ENCODE data around the gene CDK2AP2.
"Not testable (repeated sequence)": the region's sequence is repeated elsewhere in the genome, so short reads cannot be mapped to it uniquely, and the experiment has no call there.

CDK2AP2 gene

GRCh38 chr11:67489885-67490726, 17.9 kb downstream of the CDK2AP2 start:
- no peak for DNase-seq

DNA sequence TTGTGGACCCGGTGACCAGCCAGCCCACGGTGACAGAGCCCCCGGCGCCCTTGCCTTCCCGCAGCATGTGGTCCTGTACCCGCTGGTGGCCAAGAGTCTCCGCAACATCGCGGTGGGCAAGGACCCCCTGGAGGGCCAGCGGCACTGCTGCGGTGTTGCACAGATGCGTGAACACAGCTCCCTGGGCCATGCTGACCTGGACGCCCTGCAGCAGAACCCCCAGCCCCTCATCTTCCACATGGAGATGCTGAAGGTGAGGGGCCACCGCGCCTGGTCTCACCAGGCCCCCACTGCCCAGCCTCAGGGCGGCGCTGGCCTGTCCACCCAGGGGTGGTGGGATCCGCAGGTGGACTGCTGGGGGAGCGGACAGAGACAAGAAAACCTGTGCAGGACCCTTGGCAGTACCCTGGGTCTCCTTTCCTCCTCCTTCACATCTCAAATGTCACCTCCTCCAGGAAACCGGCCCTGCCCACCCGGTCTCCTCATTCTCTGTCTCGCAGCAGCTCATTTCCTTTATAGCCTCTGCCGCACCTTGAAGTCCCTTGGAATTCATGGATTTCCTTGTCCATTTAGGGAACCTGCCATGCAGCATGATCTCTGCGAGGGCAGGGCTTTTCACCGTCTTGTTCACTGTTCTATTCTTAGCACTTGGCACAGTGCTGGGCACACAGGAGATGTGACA, 18.6 kb downstream of the CDK2AP2 start:
- no peak for DNase-seq

- no peak for DNase-seq
Measured at GRCh38 chr11:67486481-67487195, 21.3 kb downstream of the CDK2AP2 start.

GRCh38 chr11:67485873-67486361, 22.0 kb downstream of the CDK2AP2 start:
- not testable (repeated sequence) for DNase-seq

GRCh38 chr11:67484847-67485311, 23.1 kb downstream of the CDK2AP2 start:
- peak; percentile 55 for DNase-seq

DNA sequence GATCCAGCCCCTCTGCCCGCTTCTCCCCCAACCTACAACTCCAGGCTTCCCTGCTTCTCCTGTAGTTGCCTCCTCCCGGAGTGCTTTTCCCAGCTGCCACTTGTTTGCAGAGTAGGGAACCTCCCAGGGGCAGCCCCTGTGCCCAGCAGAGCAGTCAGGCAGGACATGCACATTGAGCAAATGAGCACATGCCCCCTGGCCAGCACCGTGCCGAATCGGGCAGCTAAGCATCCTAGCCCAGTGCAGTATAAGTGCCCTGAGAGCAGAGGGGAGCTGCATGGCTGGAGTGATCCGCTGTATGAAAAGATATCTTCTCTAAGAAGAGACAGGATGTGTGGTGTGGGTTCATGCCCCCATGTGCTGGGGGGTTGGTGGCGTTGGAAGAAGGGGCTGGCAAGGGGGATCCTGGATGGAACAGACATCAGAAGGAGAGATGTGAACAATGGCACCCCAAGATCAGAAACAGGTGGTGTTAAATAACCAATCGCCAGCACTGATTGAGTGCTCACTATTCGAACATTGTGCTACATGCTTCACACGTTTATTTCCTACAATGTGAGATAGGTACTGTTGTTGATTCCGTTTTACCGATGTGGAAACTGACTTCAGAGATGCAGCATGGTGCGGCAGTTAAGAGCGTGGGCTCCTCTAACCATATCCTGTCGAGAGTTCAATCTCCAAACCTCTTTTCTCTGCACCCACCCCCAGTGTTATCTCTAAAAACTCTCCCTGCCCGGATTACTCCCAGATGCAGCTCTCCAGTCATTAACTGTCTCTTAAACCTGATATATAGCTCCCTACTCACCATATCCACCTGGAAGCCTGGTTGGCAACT, 23.9 kb downstream of the CDK2AP2 start:
- DNase-seq, result peak; percentile 34

DNA sequence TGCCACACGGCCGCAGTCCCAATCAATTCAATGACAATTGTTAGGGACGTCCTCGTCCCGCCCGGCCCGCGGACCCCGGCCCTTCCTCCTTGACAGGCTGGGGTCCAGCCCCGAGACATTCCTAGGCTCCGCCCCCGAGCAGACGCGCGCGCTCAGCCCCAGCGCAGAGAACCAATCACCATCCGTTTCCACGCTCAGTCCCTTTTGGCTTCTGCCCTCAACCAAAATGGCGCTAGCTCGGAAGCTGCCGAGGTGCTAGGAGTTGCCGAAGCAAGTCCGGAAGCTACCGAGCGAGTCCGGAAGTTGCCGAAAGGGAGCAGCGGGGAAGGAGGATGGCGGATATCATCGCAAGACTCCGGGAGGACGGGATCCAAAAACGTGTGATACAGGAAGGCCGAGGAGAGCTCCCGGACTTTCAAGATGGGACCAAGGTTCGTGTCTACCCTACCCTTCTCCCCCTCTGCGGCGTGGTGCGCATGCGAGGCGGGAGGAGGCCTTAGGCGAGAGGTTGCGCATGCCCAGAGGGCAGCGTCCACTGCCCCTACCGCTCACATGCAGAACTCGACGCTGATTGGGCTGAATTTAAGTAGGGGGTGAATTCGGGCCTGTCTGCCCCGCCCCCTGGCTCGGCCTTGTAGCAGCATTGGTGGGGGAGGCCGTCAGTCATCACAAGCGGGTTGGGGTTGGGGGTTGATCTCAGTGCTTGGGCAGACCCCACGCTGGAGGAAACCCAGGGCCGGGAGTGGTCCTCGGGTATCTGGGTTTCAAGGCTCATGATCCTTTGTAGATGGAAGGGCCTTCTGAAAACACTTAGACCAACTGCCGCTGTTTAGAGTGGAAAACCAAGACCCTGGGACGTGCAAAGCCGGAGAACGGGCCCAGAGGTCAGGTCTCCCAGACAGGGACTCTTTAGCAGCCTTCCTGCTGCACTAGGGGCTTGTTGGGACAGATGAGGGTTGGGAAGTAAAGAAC, 24.8 kb downstream of the CDK2AP2 start, which contains the start of gene AIP:
AIP (plus strand) TSS at position 200 of the 972 bp plus-strand sequence; CDS start at position 333, 133 bp downstream.
- peak; percentile 98 for DNase-seq

GRCh38 chr11:67482275-67482826, 25.6 kb downstream of the CDK2AP2 start:
- DNase-seq, result no peak

- not testable (repeated sequence) for DNase-seq
Measured at GRCh38 chr11:67477344-67478050, 30.5 kb downstream of the CDK2AP2 start.

DNA sequence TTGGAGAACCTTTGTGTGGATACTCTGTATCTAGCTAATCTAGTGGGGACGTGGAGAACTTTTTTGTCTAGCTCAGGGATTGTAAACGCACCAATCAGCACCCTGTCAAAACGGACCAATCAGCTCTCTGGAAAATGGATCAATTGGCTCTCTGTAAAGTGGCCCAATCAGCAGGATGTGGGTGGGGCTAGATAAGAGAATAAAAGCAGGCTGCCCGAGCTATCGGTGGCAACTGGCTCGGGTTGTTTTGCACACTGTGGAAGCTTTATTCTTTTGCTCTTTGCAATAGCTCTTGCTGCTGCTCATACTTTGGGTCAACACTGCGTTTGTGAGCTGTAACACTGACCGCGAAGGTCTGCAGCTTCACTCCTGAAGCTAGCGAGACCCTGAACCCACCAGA, 31.3 kb downstream of the CDK2AP2 start:
- not testable (repeated sequence) for DNase-seq

DNA sequence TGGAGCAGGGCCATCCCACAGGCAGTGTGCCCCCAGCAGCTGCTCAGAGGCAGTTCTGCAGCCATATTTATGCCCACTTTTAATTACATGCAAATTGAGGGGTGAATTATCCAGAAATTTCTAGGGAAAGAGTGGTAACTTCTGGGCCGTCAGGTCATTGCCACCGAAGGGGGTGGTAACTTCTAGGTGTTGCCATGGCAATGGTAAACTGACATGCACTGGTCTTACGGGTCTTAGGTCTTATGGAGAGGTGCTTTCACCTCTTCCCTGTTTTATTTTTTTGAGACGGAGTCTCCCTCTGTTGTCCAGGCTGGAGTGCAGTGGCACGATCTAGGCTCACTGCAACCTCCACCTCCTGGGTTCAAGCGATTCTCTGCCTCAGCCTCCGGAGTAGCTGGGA, 35.1 kb downstream of the CDK2AP2 start:
- DNase-seq, result no peak

DNA sequence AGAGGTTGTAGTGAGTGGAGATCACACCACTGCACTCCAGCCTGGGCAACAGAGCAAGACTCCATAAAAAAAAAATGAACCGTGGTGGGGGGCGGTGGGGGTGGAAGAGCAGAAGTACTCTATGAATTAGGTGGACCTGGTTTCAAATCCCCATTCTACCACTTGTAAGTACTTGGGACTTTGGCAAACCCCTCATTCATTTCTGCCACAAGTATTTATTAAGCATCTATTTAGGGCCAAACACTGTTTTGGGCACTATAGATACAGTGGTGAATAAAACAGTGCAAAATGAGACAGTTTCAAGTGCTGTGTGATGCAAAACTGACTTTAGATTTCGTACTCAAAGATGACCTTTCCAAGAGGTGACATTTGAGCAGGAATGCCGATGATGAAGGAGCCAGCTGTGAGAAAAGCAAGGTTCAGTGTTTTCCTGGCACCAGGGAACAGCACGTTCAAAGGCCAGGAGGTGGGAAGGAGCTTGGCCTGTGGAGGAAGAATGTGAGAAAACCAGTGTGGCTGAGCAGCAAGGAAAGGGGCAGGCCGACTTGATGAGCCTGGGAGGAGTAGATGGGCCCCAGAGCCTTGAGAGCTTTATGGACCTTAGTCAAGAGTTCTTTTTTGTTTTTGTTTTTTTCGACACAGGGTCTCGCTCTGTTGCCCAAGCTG, 37.5 kb downstream of the CDK2AP2 start:
- DNase-seq, result no peak

GRCh38 chr11:67469508-67469811, 38.5 kb downstream of the CDK2AP2 start:
- DNase-seq, result no peak

GRCh38 chr11:67468759-67469507, 39.0 kb downstream of the CDK2AP2 start, which contains the start of gene TMEM134:
Gene TMEM134, minus strand, starts transcription at chr11:67469251. Its CDS starts 59 bp downstream, at chr11:67469192.
- peak; percentile 89 for DNase-seq

GRCh38 chr11:67468456-67468758, 39.6 kb downstream of the CDK2AP2 start:
- DNase-seq, result no peak

DNA sequence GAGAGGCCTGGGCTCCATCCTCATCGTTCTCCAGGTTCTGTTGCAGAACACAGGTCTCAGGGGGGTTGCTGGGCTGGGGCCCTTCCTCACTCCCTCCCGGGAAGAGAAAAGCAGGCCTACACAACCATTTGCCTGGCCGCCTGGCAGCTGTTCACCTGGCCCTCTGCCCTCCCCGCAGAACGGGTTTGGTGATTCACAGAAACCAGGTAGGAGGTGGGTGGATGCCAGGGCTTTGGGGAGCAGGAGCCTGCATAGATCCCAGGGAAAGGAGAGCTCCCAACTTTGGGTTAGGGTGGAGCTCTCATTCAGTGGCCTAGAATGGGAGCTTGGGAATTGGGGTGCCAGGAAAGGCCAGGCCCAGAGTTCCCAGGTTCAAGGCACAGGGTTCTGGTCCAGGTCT, 39.9 kb downstream of the CDK2AP2 start:
- DNase-seq, result no peak

GRCh38 chr11:67466962-67467771, 40.8 kb downstream of the CDK2AP2 start:
- no peak for DNase-seq

GRCh38 chr11:67466367-67466766, 41.6 kb downstream of the CDK2AP2 start:
- no peak for DNase-seq
